Body of pancreas (tissue), 4 donors: ENCODE data around the gene EFCAB14.

Experiments used
- POLR2A ChIP-seq, 3 donors: fragments of 450-650 bp; IDR thresholded peaks; one replicate each; pipeline ENCODE4 v1.6.1; 2016; ENCODE audit warnings: antibody characterized with exemption in 3 of 3, mild to moderate bottlenecking in 2 of 3
- TF ChIP-seq, protein P1 (sequence below), 7 experiments: fragments of 450-650 bp in 4 of 7; fragments of 200-600 bp in 3 of 7; sonication (generic) in 3 of 7; IDR thresholded peaks; one replicate each; pipeline ENCODE4 v1.5.1; 2016 to 2019; ENCODE audit warnings: antibody characterized with exemption in 7 of 7

DNA sequence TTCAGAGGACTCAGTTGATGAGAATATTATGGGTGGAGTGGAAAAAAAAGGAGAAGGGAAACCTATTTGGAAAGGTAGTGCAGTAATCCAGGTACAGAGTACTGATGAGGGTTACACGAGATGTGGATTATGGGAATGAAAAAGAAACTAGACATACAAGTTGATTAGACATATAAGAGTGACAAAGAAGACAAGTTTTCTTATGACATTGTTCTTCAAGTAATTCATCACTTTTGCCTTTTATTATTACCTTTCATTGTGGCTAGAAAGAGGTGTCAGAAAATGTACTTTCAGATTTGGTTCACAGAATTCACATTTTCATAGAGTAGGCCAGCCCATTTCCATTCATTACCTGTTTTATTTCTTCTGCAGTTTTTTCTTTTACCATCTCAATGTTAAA lies 61.1 kb downstream of the EFCAB14 start:
- TF ChIP-seq, protein P1, sequence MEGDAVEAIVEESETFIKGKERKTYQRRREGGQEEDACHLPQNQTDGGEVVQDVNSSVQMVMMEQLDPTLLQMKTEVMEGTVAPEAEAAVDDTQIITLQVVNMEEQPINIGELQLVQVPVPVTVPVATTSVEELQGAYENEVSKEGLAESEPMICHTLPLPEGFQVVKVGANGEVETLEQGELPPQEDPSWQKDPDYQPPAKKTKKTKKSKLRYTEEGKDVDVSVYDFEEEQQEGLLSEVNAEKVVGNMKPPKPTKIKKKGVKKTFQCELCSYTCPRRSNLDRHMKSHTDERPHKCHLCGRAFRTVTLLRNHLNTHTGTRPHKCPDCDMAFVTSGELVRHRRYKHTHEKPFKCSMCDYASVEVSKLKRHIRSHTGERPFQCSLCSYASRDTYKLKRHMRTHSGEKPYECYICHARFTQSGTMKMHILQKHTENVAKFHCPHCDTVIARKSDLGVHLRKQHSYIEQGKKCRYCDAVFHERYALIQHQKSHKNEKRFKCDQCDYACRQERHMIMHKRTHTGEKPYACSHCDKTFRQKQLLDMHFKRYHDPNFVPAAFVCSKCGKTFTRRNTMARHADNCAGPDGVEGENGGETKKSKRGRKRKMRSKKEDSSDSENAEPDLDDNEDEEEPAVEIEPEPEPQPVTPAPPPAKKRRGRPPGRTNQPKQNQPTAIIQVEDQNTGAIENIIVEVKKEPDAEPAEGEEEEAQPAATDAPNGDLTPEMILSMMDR (IDR thresholded peaks at IDR 0.05): no peak
- no peak for TF ChIP-seq POLR2A (IDR thresholded peaks at IDR 0.05)
